ENCODE data around the gene PMM2. TPM values are rescaled to one million over a fixed set of nuclear protein-coding genes. Genes with fewer than 3 reads are reported as not detected.

PMM2 gene
- total RNA-seq, 1 donor from 2014 or later, result 22.2 TPM

GRCh38 chr16:8894736-8895334 is 97.2 kb downstream of the PMM2 start:
- Histone ChIP-seq H3K4me2 (no peak overlapping the region), H3K4me3 (no peak overlapping the region), H3K36me3 (peaks cover 9% of the 10 kb centered on the region), H3K9me3 (ENCODE audit: low read depth) (no peaks in the 10 kb centered on the region), H3K79me2 (ENCODE audit: low read depth) (no peaks in the 10 kb centered on the region), H2AFZ (replicated peaks) (no peak overlapping the region), H4K20me1 (ENCODE audit: low read depth) (peaks cover 25% of the 10 kb centered on the region), H3K4me1 (no peaks in the 10 kb centered on the region), H3K9ac (no peak overlapping the region), H3K27me3 (no peaks in the 10 kb centered on the region), H3K27ac (no peak overlapping the region), H3F3A (ENCODE audit: low read depth) (no peaks in the 10 kb centered on the region)
- H3K9me3 Mint-ChIP-seq, result no peaks in the 10 kb centered on the region
- H3K4me1 Mint-ChIP-seq, result peaks cover 37% of the 10 kb centered on the region
- peaks cover 3% of the 10 kb centered on the region for H3K27me3 Mint-ChIP-seq (ENCODE audit: insufficient read depth, low read depth)
- H3K36me3 Mint-ChIP-seq, result peaks cover 48% of the 10 kb centered on the region
- no peak for DNase-seq (ENCODE audit: low spot score)
- H3K4me3 Mint-ChIP-seq, result no peak overlapping the region
- TF ChIP-seq EZH2 (IDR thresholded peaks at IDR 0.05) (no peak), EZH2phosphoT487 (IDR thresholded peaks at IDR 0.05) (no peak), CTCF (IDR thresholded peaks at IDR 0.05) (no peak)
- peak overlapping the region; percentile 91 for H3K27ac Mint-ChIP-seq

GRCh38 chr16:8898660-8899318 is 101.2 kb downstream of the PMM2 start:
- TF ChIP-seq EZH2phosphoT487 (IDR thresholded peaks at IDR 0.05), result no peak
- TF ChIP-seq CTCF (IDR thresholded peaks at IDR 0.05), result no peak
- no peak for TF ChIP-seq EZH2 (IDR thresholded peaks at IDR 0.05)
- no peak overlapping the region for H2AFZ ChIP-seq (replicated peaks)
- peaks cover 12% of the 10 kb centered on the region for H4K20me1 ChIP-seq (ENCODE audit: low read depth)
- no peaks in the 10 kb centered on the region for H3K9me3 ChIP-seq (ENCODE audit: low read depth)
- Mint-ChIP-seq H3K27ac (no peak overlapping the region), H3K4me1 (peaks cover 6% of the 10 kb centered on the region), H3K9me3 (no peaks in the 10 kb centered on the region), H3K36me3 (peaks cover 54% of the 10 kb centered on the region), H3K27me3 (ENCODE audit: insufficient read depth, low read depth) (peaks cover 3% of the 10 kb centered on the region), H3K4me3 (no peak overlapping the region)
- H3K4me1 ChIP-seq, result no peaks in the 10 kb centered on the region
- H3F3A ChIP-seq (ENCODE audit: low read depth), result no peaks in the 10 kb centered on the region
- H3K4me2 ChIP-seq, result no peak overlapping the region
- H3K36me3 ChIP-seq, result peaks cover 18% of the 10 kb centered on the region
- no peaks in the 10 kb centered on the region for H3K27me3 ChIP-seq
- H3K27ac ChIP-seq, result no peak overlapping the region
- H3K4me3 ChIP-seq, result no peak overlapping the region
- no peak for DNase-seq (ENCODE audit: low spot score)
- no peaks in the 10 kb centered on the region for H3K79me2 ChIP-seq (ENCODE audit: low read depth)
- H3K9ac ChIP-seq, result no peak overlapping the region

Other genes starting within 250 kb of the PMM2 start
- 1.3 TPM in 1 of 2 replicates, not detected in the other for gene TMEM114, start 207.3 kb upstream of the PMM2 start, total RNA-seq (ENCODE audit: low replicate concordance)
- 41.1 and 54.8 TPM in 2 replicates for gene METTL22, start 176.1 kb upstream of the PMM2 start, total RNA-seq (ENCODE audit: low replicate concordance)
- 7.3 and 7.9 TPM in 2 replicates for gene ABAT, start 123.2 kb upstream of the PMM2 start, total RNA-seq (ENCODE audit: low replicate concordance)
- 6.4 and 9.9 TPM in 2 replicates for gene TMEM186, start 200 bp upstream of the PMM2 start, total RNA-seq (ENCODE audit: low replicate concordance)
- 115 and 269 TPM in 2 replicates for gene CARHSP1, start 71.2 kb downstream of the PMM2 start, total RNA-seq (ENCODE audit: low replicate concordance)
- gene LITAFD, start 84.5 kb downstream of the PMM2 start, total RNA-seq (ENCODE audit: low replicate concordance), result not detected in 2 replicates
- gene USP7, start 166.1 kb downstream of the PMM2 start, total RNA-seq (ENCODE audit: low replicate concordance), result 76.3 and 90.3 TPM in 2 replicates

Data from neural progenitor cell (in vitro differentiated cells).